Small intestine (tissue), 7 donors: ENCODE data around the gene FOSL2. TPM values are rescaled to one million over a fixed set of nuclear protein-coding genes. Genes with fewer than 3 reads are reported as not detected.
A peak's percentile ranks its signal among the peaks of the same experiment; 100 is the strongest.

Experiments used
- DNase-seq, 2 donors: peaks; one replicate each; pipeline versions ENCODE4 v3.0.0 to v3.0.0-alpha.2; 2013
- FAIRE-seq: peaks from 2 replicates; lab custom pipeline; 2012; peaks lifted over from hg19 to GRCh38; lab: Jason Lieb, UNC
- H3K27ac ChIP-seq, 3 donors: one replicate each; pipeline ENCODE4 v1.5.1; 2013; ENCODE audit warnings: low read length in 2 of 3, mild to moderate bottlenecking in 2 of 3, control low read depth in 1 of 3, inconsistent platforms in 1 of 3, low read depth in 1 of 3, moderate library complexity in 1 of 3
- H3K27me3 ChIP-seq, 3 donors: one replicate each; pipeline ENCODE4 v1.6.1; 2013; ENCODE audit warnings: low read length in 3 of 3, inconsistent platforms in 1 of 3; ENCODE audit not compliant: control insufficient read depth in 3 of 3, insufficient read depth in 3 of 3
- H3K36me3 ChIP-seq, 3 donors: one replicate each; pipeline ENCODE4 v1.6.1; 2013; ENCODE audit warnings: low read length in 3 of 3, inconsistent platforms in 1 of 3, low read depth in 1 of 3, mild to moderate bottlenecking in 1 of 3, moderate library complexity in 1 of 3; ENCODE audit not compliant: control insufficient read depth in 3 of 3, insufficient read depth in 2 of 3
- H3K4me1 ChIP-seq, 3 donors: one replicate each; pipeline ENCODE4 v1.6.1; 2013; ENCODE audit warnings: low read length in 2 of 3, inconsistent platforms in 1 of 3, low read depth in 1 of 3, mild to moderate bottlenecking in 1 of 3, moderate library complexity in 1 of 3; ENCODE audit not compliant: control insufficient read depth in 3 of 3, insufficient read depth in 2 of 3
- H3K4me3 ChIP-seq, 3 donors: one replicate each; pipeline ENCODE4 v1.5.1; 2013; ENCODE audit warnings: low read length in 3 of 3, control low read depth in 1 of 3, inconsistent platforms in 1 of 3, low read depth in 1 of 3, mild to moderate bottlenecking in 1 of 3, moderate library complexity in 1 of 3
- H3K9me3 ChIP-seq, 2 donors: one replicate each; pipeline ENCODE4 v1.6.1; 2013; ENCODE audit warnings: low read depth in 1 of 2, low read length in 1 of 2; ENCODE audit not compliant: control insufficient read depth in 2 of 2, insufficient read depth in 1 of 2
- WGBS, 3 donors: extraction: QIAGEN DNeasy Blood & Tissue Kit; methylation state at CpG; one replicate each; pipeline ENCODE4 v1.1.7; 2013; 5-methylcytosine and 5-hydroxymethylcytosine counted together
- polyA plus RNA-seq, 4 donors: library from polyadenylated mRNA; stranded (reverse) in 3 of 4; unstranded in 1 of 4; fragments of 200-250 nt in 3 of 4; fragments of 120-200 nt in 1 of 4; gene quantifications; one replicate each; pipeline versions ENCODE4 v1.2.1 to v1.2.3, GENCODE V29; 2013
- donor health status: healthy with polysubstance abuse.
- donor health status: control.
- donor health status: control.
- donor health status: Bipolar disorder and iron deficiency.
- donor health status: healthy.

Gene FOSL2
- polyA plus RNA-seq, 4 donors: 29.2 to 82.6 (median 40.7) TPM

DNA sequence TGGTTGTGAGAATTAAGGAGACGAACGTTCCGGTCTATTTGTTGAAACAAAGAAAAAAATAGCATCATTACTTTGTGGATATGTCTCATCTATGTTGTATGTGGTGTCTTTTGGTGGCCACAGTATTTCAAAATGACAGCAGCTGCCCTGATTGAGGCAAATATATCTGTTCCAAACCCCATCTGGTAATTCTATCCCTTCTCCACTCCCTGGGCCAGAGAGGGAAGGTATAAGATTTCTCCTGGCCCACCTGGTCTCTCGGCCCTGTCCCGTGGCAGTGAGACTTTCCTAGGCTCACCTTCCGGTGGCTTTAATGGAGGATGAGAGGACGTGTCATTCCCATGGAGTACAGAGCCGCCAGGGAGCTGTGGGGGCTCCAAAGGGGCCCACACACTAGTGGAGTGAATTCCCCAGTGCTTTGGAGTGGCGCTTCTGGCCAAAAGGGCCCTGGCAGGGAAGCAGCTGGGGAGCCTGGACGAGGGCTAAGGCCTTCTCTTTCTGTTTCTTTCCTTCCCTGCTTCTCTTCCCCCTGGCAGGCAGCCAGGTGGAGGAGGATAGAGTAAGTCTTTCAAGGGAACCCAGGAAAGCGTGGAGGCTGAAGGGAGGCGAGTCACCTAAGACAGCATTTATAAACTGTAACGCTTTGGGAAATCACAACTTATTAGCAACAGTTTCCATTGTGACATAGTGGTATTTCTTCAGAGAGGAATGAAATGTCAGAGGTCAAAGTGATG is 5.6 kb downstream of the FOSL2 start:
- Histone ChIP-seq H3K9me3 (no peaks in the 10 kb centered on the region), H3K4me3 (peak overlapping the region in 1 of 3 donors; percentile 13), H3K27ac (peak overlapping the region in 2 of 3 donors; percentile 6 to 36), H3K36me3 (peaks cover 0 to 49% (median 7%) of the 10 kb centered on the region in 3 donors), H3K27me3 (no peaks in the 10 kb centered on the region), H3K4me1 (peaks cover 2 to 60% (median 10%) of the 10 kb centered on the region in 3 donors)
- peak in 1 of 2 donors; percentile 47 for DNase-seq
- FAIRE-seq: no peak
- 51 to 58% (median 56%) methylated on average over 13 of the region's 13 CpGs for WGBS, 3 donors

DNA sequence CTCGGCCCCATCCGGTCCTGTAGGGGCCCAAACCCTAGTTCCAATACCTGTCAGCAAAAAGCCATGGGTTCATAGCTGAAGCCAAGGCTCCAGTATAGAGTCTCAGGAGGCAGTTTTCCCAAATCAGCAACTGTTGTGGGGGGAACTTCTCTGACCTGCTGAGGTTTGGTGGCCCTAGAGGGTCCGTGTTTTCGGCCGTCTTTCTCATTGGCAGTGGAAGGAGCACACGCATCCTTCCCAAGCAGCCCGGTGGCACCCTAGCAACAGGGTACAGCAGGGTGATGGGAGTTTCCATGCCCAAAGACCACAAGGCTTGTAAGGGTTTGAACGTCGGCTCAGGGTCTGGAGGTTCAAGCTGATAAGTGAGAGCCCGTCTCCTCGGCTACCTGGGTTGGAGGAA is 6.6 kb downstream of the FOSL2 start:
- Histone ChIP-seq H3K36me3 (peaks cover 3 to 59% (median 11%) of the 10 kb centered on the region in 3 donors), H3K27ac (peak overlapping the region in 1 of 3 donors; percentile 20), H3K9me3 (no peaks in the 10 kb centered on the region), H3K4me3 (no peak overlapping the region), H3K27me3 (no peaks in the 10 kb centered on the region), H3K4me1 (peaks cover 2 to 60% (median 10%) of the 10 kb centered on the region in 3 donors)
- FAIRE-seq (no peak), DNase-seq (no peak)
- 76 to 81% (median 79%) methylated on average over 11 of the region's 11 CpGs for WGBS, 3 donors

- Histone ChIP-seq H3K27me3 (no peaks in the 10 kb centered on the region), H3K4me3 (no peak overlapping the region), H3K27ac (peak overlapping the region in 1 of 3 donors; percentile 14), H3K4me1 (peaks cover 2 to 60% (median 10%) of the 10 kb centered on the region in 3 donors), H3K9me3 (no peaks in the 10 kb centered on the region), H3K36me3 (peaks cover 6 to 63% (median 17%) of the 10 kb centered on the region in 3 donors)
- DNase-seq (no peak), FAIRE-seq (no peak)
- WGBS, 3 donors: 42 to 57% (median 53%) methylated on average over 6 of the region's 6 CpGs
Observed at GRCh38 chr2:28399956-28400355, 7.3 kb downstream of the FOSL2 start.

- DNase-seq (no peak), FAIRE-seq (no peak)
- Histone ChIP-seq H3K27me3 (no peaks in the 10 kb centered on the region), H3K27ac (peak overlapping the region in 1 of 3 donors; percentile 14), H3K4me3 (no peak overlapping the region), H3K4me1 (peaks cover 2 to 60% (median 10%) of the 10 kb centered on the region in 3 donors), H3K9me3 (no peaks in the 10 kb centered on the region), H3K36me3 (peaks cover 10 to 68% (median 21%) of the 10 kb centered on the region in 3 donors)
- WGBS, 3 donors: 37 to 61% (median 59%) methylated on average over 8 of the region's 8 CpGs
Observed at GRCh38 chr2:28400419-28400818, 7.8 kb downstream of the FOSL2 start.

DNA sequence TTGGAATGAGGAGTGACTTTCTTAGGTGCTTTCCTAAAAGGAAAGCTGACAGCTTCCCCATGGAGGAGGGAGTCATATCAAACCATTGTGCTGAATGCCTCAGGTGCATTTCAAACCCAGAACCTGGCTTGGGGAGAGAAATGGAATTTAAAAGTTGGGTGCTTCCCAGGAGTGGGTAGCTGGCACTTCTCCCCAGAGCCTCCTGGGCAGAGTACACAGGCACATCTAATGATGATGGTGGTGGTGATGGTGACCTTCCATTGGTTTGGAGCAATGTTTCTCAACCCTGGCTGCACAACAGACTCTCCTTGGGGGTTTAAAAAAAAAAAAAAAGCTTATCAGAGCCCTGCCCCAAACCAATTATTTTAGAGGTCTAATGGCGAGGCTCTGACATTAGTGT is 8.3 kb downstream of the FOSL2 start:
- FAIRE-seq (no peak), DNase-seq (no peak)
- H3K27me3 ChIP-seq: no peaks in the 10 kb centered on the region
- no peak overlapping the region for H3K4me3 ChIP-seq
- H3K4me1 ChIP-seq: peaks cover 2 to 59% (median 10%) of the 10 kb centered on the region in 3 donors
- peaks cover 12 to 73% (median 24%) of the 10 kb centered on the region in 3 donors for H3K36me3 ChIP-seq
- WGBS, 3 donors: 62 to 75% (median 69%) methylated on average over 1 of the region's 1 CpG
- H3K27ac ChIP-seq: no peak overlapping the region
- H3K9me3 ChIP-seq: no peaks in the 10 kb centered on the region

GRCh38 chr2:28401411-28401810 is 8.8 kb downstream of the FOSL2 start:
- peaks cover 2 to 57% (median 10%) of the 10 kb centered on the region in 3 donors for H3K4me1 ChIP-seq
- peaks cover 12 to 78% (median 27%) of the 10 kb centered on the region in 3 donors for H3K36me3 ChIP-seq
- DNase-seq (no peak), FAIRE-seq (no peak)
- no peak overlapping the region for H3K4me3 ChIP-seq
- WGBS, 3 donors: 64 to 73% (median 69%) methylated on average over 4 of the region's 4 CpGs
- H3K9me3 ChIP-seq: no peaks in the 10 kb centered on the region
- no peaks in the 10 kb centered on the region for H3K27me3 ChIP-seq
- H3K27ac ChIP-seq: no peak overlapping the region

DNA sequence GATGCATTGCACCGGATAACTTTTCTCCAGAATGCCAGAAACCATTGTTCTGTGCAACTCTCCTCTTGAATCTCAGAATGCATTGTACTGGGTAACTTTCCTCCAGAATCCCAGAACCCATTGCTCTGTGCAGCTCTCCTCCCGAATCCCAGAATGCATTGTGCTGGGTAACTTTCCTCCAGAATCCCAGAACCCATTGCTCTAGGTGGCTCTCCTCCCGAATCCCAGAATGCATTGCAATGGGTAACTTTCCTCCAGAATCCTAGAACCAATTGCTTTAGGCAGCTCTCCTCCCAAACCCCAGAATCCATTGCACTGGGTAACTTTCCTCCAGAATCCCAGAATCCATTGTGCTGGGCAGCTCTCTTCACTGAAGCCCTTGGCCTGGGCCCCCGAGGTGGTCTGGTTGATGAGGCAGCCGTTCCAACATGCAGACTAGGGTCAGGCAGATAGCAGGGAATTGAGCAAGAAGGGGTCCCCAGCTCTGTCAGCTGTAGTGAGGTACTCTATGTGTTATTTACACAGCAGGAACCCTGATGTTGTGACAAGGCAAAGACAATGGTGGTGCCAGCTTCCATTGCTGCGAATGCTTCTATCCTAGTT is 9.4 kb downstream of the FOSL2 start:
- Histone ChIP-seq H3K27ac (no peak overlapping the region), H3K36me3 (peaks cover 12 to 84% (median 29%) of the 10 kb centered on the region in 3 donors)

DNA sequence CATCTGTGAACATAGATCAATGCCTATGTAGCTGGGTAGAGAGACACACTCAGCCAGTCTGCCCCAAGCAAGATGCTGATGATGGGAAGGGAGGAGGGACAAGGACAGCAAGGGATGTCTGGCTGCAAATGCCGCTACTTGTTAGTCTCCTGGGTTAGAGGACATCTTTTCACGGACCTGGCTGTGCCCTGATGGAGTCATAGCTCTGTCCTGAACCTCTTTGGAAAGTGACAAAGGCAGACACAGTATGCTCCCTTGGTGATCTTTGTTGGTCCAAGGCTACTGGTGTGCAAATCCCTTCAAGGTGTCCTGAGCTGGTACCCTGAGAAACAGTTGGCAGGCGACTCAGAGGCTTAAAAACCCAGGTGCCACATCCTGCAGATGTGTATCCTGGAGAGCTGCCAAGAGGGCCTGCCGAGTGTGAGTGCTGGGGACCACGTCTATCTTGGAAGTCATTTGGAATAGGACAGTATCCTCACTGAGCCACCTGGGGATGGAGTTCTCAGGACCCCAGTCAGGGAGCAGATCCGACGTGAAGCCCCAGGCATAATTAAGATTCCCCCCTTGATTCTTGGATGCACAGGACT is 10.8 kb downstream of the FOSL2 start:
- no peak for FAIRE-seq
- no peak overlapping the region for H3K27ac ChIP-seq
- DNase-seq: no peak

More for the DNA sequence above, 9.4 kb downstream of the FOSL2 start:
- FAIRE-seq (no peak), DNase-seq (no peak)
- Histone ChIP-seq H3K4me3 (no peak overlapping the region), H3K4me1 (peaks cover 5 to 58% (median 10%) of the 10 kb centered on the region in 3 donors), H3K27me3 (no peaks in the 10 kb centered on the region), H3K9me3 (no peaks in the 10 kb centered on the region)
- 88 to 91% (median 90%) methylated on average over 6 of the region's 6 CpGs for WGBS, 3 donors

More for the DNA sequence above, 10.8 kb downstream of the FOSL2 start:
- Histone ChIP-seq H3K4me1 (peaks cover 4 to 45% (median 10%) of the 10 kb centered on the region in 3 donors), H3K36me3 (peaks cover 17 to 92% (median 29%) of the 10 kb centered on the region in 3 donors), H3K4me3 (no peak overlapping the region), H3K27me3 (no peaks in the 10 kb centered on the region), H3K9me3 (no peaks in the 10 kb centered on the region)
- 55 to 59% (median 58%) methylated on average over 7 of the region's 7 CpGs for WGBS, 3 donors
